OCI-LY3 (cell line): ENCODE results near the gene MSI2.

Experiments used
- CTCF ChIP-seq: fragments of 200-600, 300-600 bp; sonication (generic); IDR thresholded peaks from 2 replicates; pipeline ENCODE4 v1.5.1; 2014; ENCODE audit warnings: antibody characterized with exemption, low read length, low read depth
- EZH2phosphoT487 ChIP-seq: fragments of 200-600 bp; shearing (Covaris generic); IDR thresholded peaks from 2 replicates; pipeline ENCODE4 v1.6.1; 2018; ENCODE audit warnings: antibody characterized with exemption, mixed run types, low read depth

- no peak for TF ChIP-seq CTCF
- no peak for TF ChIP-seq EZH2phosphoT487
These were observed 186.1 kb downstream of the MSI2 start for GRCh38 chr17:57442401-57442823.
